Measurements from ENCODE around the gene CARNS1. TPM values are rescaled to one million over a fixed set of nuclear protein-coding genes. Genes with fewer than 3 reads are reported as not detected.

The CARNS1 gene
- total and polyA plus RNA-seq, 10 donors, result 1.0 to 4.4 (median 2.0) TPM

GRCh38 chr11:67409261-67409666, 6.2 kb upstream of the CARNS1 start:
- peak overlapping the region in 7 of 8 donors; percentile 30 to 75 (median 42) for H3K4me3 ChIP-seq
- peak overlapping the region; percentile 38 to 99 (median 96) for H3K27ac ChIP-seq
- peaks cover 0 to 50% (median 6%) of the 10 kb centered on the region in 6 donors for H3K36me3 ChIP-seq
- WGBS, 5 donors, result 0 to 35% (median 23%) methylated on average over 4 to 24 of the region's 24 CpGs
- TF ChIP-seq POLR2A (IDR thresholded peaks at IDR 0.05), result peak in 1 of 3 donors; percentile 25
- no peak for TF ChIP-seq CTCF (IDR thresholded peaks at IDR 0.05 in 8 of 11, conservative IDR thresholded peaks at IDR 0.05 in 3 of 11)
- peak; percentile 90 to 91 (median 91) for TF ChIP-seq POLR2AphosphoS5 (IDR thresholded peaks at IDR 0.05)
- peaks cover 0 to 41% (median 0%) of the 10 kb centered on the region in 7 donors for H3K27me3 ChIP-seq (replicated peaks in 1 of 7)
- intact Hi-C loops (cut with DNase I; ENCODE audit: low total_unique reads), result no loop called here
- peaks cover 37 to 99% (median 90%) of the 10 kb centered on the region in 6 donors for H3K4me1 ChIP-seq
- no peaks in the 10 kb centered on the region for H3K9me3 ChIP-seq
- peak; percentile 95 for DNase-seq

GRCh38 chr11:67409781-67410368, 5.6 kb upstream of the CARNS1 start:
- intact Hi-C loops (cut with DNase I; ENCODE audit: low total_unique reads), result no loop called here
- 17 to 32% (median 22%) methylated on average over 12 to 13 of the region's 13 CpGs for WGBS, 5 donors
- DNase-seq, result peak; percentile 91
- Histone ChIP-seq H3K27ac (peak overlapping the region; percentile 38 to 99 (median 96)), H3K4me3 (peak overlapping the region in 7 of 8 donors; percentile 30 to 75 (median 42)), H3K4me1 (peaks cover 38 to 99% (median 89%) of the 10 kb centered on the region in 6 donors), H3K27me3 (replicated peaks in 1 of 7) (peaks cover 0 to 47% (median 2%) of the 10 kb centered on the region in 7 donors), H3K36me3 (peaks cover 0 to 50% (median 6%) of the 10 kb centered on the region in 6 donors), H3K9me3 (no peaks in the 10 kb centered on the region)
- no peak for TF ChIP-seq POLR2A (IDR thresholded peaks at IDR 0.05)
- peak in 2 of 3 donors; percentile 45 to 49 for TF ChIP-seq POLR2AphosphoS5 (IDR thresholded peaks at IDR 0.05)
- TF ChIP-seq CTCF (IDR thresholded peaks at IDR 0.05 in 8 of 11, conservative IDR thresholded peaks at IDR 0.05 in 3 of 11), result peak in 2 of 11 experiments; percentile 4 to 21

- no peak for TF ChIP-seq POLR2A (IDR thresholded peaks at IDR 0.05)
- peak; percentile 26 to 75 (median 30) for TF ChIP-seq POLR2AphosphoS5 (IDR thresholded peaks at IDR 0.05)
- TF ChIP-seq CTCF (IDR thresholded peaks at IDR 0.05 in 8 of 11, conservative IDR thresholded peaks at IDR 0.05 in 3 of 11), result no peak
- peak overlapping the region in 2 of 8 donors; percentile 38 to 75 for H3K4me3 ChIP-seq
- H3K27me3 ChIP-seq (replicated peaks in 1 of 7), result peaks cover 0 to 52% (median 7%) of the 10 kb centered on the region in 7 donors
- H3K4me1 ChIP-seq, result peaks cover 42 to 99% (median 89%) of the 10 kb centered on the region in 6 donors
- H3K36me3 ChIP-seq, result peaks cover 0 to 45% (median 5%) of the 10 kb centered on the region in 6 donors
- H3K27ac ChIP-seq, result peak overlapping the region in 7 of 8 donors; percentile 38 to 99 (median 96)
- DNase-seq, result peak; percentile 79
- 53 to 80% (median 75%) methylated on average over 10 to 15 of the region's 15 CpGs for WGBS, 5 donors
- H3K9me3 ChIP-seq, result no peaks in the 10 kb centered on the region
- intact Hi-C loops (cut with DNase I; ENCODE audit: low total_unique reads), result no loop called here
Measured at GRCh38 chr11:67410369-67410831, 5.1 kb upstream of the CARNS1 start.

Measured in spleen (tissue), 11 donors.